CD4-positive, alpha-beta T cell treated with Interleukin-15 for 4 hours (primary cell): ENCODE measurements around the gene TRAF1.

Experiments used
- DNase-seq: peaks from one replicate; pipeline ENCODE4 v3.0.0-alpha.2; 2020; ENCODE audit warnings: low spot score

The TRAF1 gene

GRCh38 chr9:120923620-120924328 lies 2.8 kb downstream of the TRAF1 start:
- DNase-seq, result no peak

- no peak for DNase-seq
These were observed 4.0 kb downstream of the TRAF1 start for GRCh38 chr9:120922404-120923195.

GRCh38 chr9:120921661-120922181 lies 4.9 kb downstream of the TRAF1 start:
- DNase-seq, result no peak

GRCh38 chr9:120920806-120921178 lies 5.8 kb downstream of the TRAF1 start:
- no peak for DNase-seq

GRCh38 chr9:120919843-120920805 lies 6.5 kb downstream of the TRAF1 start:
- no peak for DNase-seq

- no peak for DNase-seq
These were observed 7.4 kb downstream of the TRAF1 start for GRCh38 chr9:120918931-120919842.

GRCh38 chr9:120917929-120918762 lies 8.4 kb downstream of the TRAF1 start:
- DNase-seq, result no peak

GRCh38 chr9:120916991-120917880 lies 9.4 kb downstream of the TRAF1 start:
- no peak for DNase-seq

- no peak for DNase-seq
These were observed 10.0 kb downstream of the TRAF1 start for GRCh38 chr9:120916588-120916987.

- DNase-seq, result no peak
These were observed 10.6 kb downstream of the TRAF1 start for GRCh38 chr9:120915854-120916470.

- no peak for DNase-seq
These were observed 11.6 kb downstream of the TRAF1 start for GRCh38 chr9:120914953-120915352.

GRCh38 chr9:120914396-120914795 lies 12.2 kb downstream of the TRAF1 start:
- no peak for DNase-seq

- DNase-seq, result no peak
These were observed 12.8 kb downstream of the TRAF1 start for GRCh38 chr9:120913647-120914264.

- no peak for DNase-seq
These were observed 13.5 kb downstream of the TRAF1 start for GRCh38 chr9:120912958-120913646.

GRCh38 chr9:120911295-120911837 lies 15.2 kb downstream of the TRAF1 start:
- no peak for DNase-seq

- DNase-seq, result no peak
These were observed 16.0 kb downstream of the TRAF1 start for GRCh38 chr9:120910643-120911042.

GRCh38 chr9:120909904-120910303 lies 16.7 kb downstream of the TRAF1 start:
- peak; percentile 81 for DNase-seq
